GM12872 (cell line): ENCODE measurements around the gene CEP70.

Experiments used
- CTCF ChIP-seq: IDR thresholded peaks from 3 replicates; pipeline ENCODE4 v1.5.1; 2011; ENCODE audit warnings: low read depth, mild to moderate bottlenecking, low read length, moderate library complexity; ENCODE audit not compliant: insufficient read depth

The CEP70 gene

GRCh38 chr3:138445236-138445635 is 148.8 kb downstream of the CEP70 start:
- no peak for TF ChIP-seq CTCF
